Left colon (tissue), 2 donors: ENCODE measurements around the gene URI1. TPM values are rescaled to one million over a fixed set of nuclear protein-coding genes. Genes with fewer than 3 reads are reported as not detected.
"Not testable (repeated sequence)": the region's sequence is repeated elsewhere in the genome, so short reads cannot be mapped to it uniquely, and the experiment has no call there.

Experiments used
- ATAC-seq: fragments of 200-7000 bp; cut with Tn5 transposase; one replicate; pipeline ENCODE4 v1.9.1; 2020; ENCODE audit warnings: mild to moderate bottlenecking, moderate library complexity
- DNase-seq, 2 donors: peaks; one replicate each; pipeline ENCODE4 v3.0.0-alpha.2; 2020
- intact Hi-C, 2 donors: fragments of 100-400 bp; cut with DNase I in 1 of 2; cut with micrococcal nuclease in 1 of 2; formaldehyde crosslinking; loops; one replicate each; pipeline versions ENCODE4 v1.11.2 to v1.14.0; 2022; cut with DNase I, micrococcal nuclease
- total RNA-seq, 2 donors: library from RNA; stranded (reverse); fragmentation: NEBNext Ultra II Directional; extraction: Animal tissue kit (Norgen Biotek cat#: 25700); gene quantifications; one replicate each; pipeline ENCODE4 v1.2.1, GENCODE V29; 2021
- donor health status: DM: no; HTN: no; CAD: no.
- donor health status: DM: yes; HTN: yes; CAD: no.

The URI1 gene
- total RNA-seq, 2 donors from 2014 or later, result 41.8 to 47.6 TPM

GRCh38 chr19:30008169-30008568 lies 66.1 kb downstream of the URI1 start:
- DNase-seq, result no peak
- intact Hi-C loops, result no loop called here
- no peak for ATAC-seq

GRCh38 chr19:30009013-30009412 lies 67.0 kb downstream of the URI1 start:
- DNase-seq (no peak), ATAC-seq (no peak)
- intact Hi-C loops, result no loop called here

- intact Hi-C loops, result no loop called here
- DNase-seq (no peak), ATAC-seq (no peak)
These were observed 69.1 kb downstream of the URI1 start for GRCh38 chr19:30011051-30011578.

DNA sequence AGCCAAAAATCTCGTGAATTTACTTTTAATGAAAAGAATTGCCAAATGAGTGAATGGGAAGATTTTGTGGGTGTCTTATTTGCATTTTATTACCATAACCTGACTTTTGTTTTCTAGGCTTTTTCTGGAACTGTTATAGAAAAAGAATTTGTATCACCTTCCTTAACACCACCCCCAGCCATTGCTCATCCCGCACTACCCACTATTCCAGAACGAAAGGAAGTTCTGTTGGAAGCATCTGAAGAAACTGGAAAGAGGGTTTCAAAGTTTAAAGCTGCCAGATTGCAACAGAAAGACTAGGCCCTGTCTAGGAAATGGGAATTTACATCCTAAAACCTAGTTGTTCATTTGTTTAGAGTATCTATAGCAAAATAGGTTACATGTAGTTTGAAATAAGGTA lies 72.7 kb downstream of the URI1 start:
- intact Hi-C loops, result no loop called here
- ATAC-seq (no peak), DNase-seq (no peak)

GRCh38 chr19:30017172-30017571 lies 75.1 kb downstream of the URI1 start:
- ATAC-seq (no peak), DNase-seq (no peak)
- intact Hi-C loops, result no loop called here

DNA sequence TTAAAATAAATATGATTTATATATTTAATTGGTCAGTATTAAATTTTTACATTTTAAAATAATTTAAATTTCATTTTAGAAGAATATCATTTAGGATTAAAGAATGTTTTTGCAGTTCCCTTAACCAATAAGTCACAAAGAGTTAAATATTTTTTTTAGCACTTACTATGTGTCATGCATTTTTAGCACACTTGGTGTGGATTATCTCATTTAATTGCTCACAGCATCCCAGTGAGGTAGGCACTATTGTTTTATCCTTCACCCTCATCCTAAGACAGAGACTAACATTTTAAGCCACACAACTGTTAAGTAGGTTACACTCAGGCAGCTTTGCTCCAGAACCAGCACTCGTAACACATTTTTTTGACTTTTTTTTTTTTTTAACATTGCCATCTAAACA lies 78.2 kb downstream of the URI1 start:
- DNase-seq (no peak), ATAC-seq (no peak)
- intact Hi-C loops, result no loop called here

- no peak for DNase-seq
- no peak for ATAC-seq
- intact Hi-C loops, result no loop called here
These were observed 80.6 kb downstream of the URI1 start for GRCh38 chr19:30022659-30023058.

- ATAC-seq, result peak; percentile 59
- intact Hi-C loops, result no loop called here
- DNase-seq, result no peak
These were observed 81.3 kb downstream of the URI1 start for GRCh38 chr19:30023330-30023729.

- intact Hi-C loops, result no loop called here
- DNase-seq (no peak), ATAC-seq (no peak)
These were observed 82.1 kb downstream of the URI1 start for GRCh38 chr19:30024091-30024490.

DNA sequence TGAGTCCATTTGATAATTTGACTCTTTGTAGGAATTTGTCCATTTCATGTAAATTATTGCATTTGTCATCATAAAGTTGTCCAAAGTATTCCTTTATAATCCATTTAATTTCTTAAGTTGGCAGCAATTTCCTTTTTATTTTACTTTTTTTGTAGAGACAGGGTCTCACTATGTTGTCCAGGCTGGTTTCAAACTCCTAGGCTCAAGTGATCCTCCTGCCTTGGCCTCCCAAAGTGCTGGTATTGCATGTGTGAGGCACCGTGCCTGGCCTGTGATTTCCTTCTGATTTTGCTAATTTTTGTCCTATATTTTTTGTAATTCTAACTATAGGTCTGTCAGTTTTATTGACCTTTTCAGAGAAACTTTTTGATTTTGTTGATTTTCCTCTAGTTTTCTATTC lies 84.9 kb downstream of the URI1 start:
- no peak for ATAC-seq

GRCh38 chr19:30028118-30028991 lies 86.3 kb downstream of the URI1 start:
- no peak for DNase-seq
- ATAC-seq, result peak; percentile 96
- intact Hi-C loops, result no loop called here

More for the DNA sequence above, 84.9 kb downstream of the URI1 start:
- intact Hi-C loops, result no loop called here
- no peak for DNase-seq

- intact Hi-C loops, result no loop called here
- ATAC-seq (no peak), DNase-seq (no peak)
These were observed 86.9 kb downstream of the URI1 start for GRCh38 chr19:30028992-30029343.

GRCh38 chr19:30029721-30030510 lies 87.9 kb downstream of the URI1 start:
- intact Hi-C loops, result no loop called here
- DNase-seq (no peak), ATAC-seq (no peak)

- intact Hi-C loops, result no loop called here
- ATAC-seq (no peak), DNase-seq (no peak)
These were observed 92.3 kb downstream of the URI1 start for GRCh38 chr19:30034321-30034720.

- ATAC-seq, result no peak
- no peak for DNase-seq
- intact Hi-C loops, result no loop called here
These were observed 94.4 kb downstream of the URI1 start for GRCh38 chr19:30036154-30037129.

GRCh38 chr19:30037835-30038234 lies 95.8 kb downstream of the URI1 start:
- intact Hi-C loops, result no loop called here
- DNase-seq (no peak), ATAC-seq (no peak)

- DNase-seq, ATAC-seq, intact Hi-C loops: not testable (repeated sequence)
These were observed 99.9 kb downstream of the URI1 start for GRCh38 chr19:30041931-30042330.

GRCh38 chr19:30043008-30043407 lies 101.0 kb downstream of the URI1 start:
- ATAC-seq, intact Hi-C loops, DNase-seq: not testable (repeated sequence)
